Coronary artery (tissue), 2 donors: ENCODE measurements around the gene GARIN5B.

ENCODE experiments used
- DNase-seq: peaks from one replicate; pipeline ENCODE4 v3.0.0-alpha.2; 2017; ENCODE audit warnings: low spot score
- H3K27ac ChIP-seq, 2 donors: fragments of 200-600 bp; sonication (generic); one replicate each; pipeline ENCODE4 v1.5.1; 2016 to 2019
- H3K4me3 ChIP-seq: fragments of 200-600 bp; sonication (generic); 2 replicates; pipeline ENCODE4 v1.5.1; 2016; ENCODE audit warnings: mild to moderate bottlenecking, moderate library complexity
- CTCF ChIP-seq: fragments of 200-600 bp; sonication (generic); IDR thresholded peaks from one replicate; pipeline ENCODE4 v1.5.1; 2019; ENCODE audit warnings: antibody characterized with exemption

The GARIN5B gene

GRCh38 chr19:55325172-55325571, 37.9 kb downstream of the GARIN5B start, which contains the start of gene TMEM150B:
TMEM150B (minus strand) TSS chr19:55325341; CDS start chr19:55321036, 4,305 bp downstream.
- peak within 1 kb of the TSS; percentile 37 to 58 for H3K27ac ChIP-seq

GRCh38 chr19:55324662-55325061, 38.4 kb downstream of the GARIN5B start:
- H3K27ac ChIP-seq, result peak overlapping the region; percentile 37 to 58
- DNase-seq, result no peak
- no peak for TF ChIP-seq CTCF
- no peak overlapping the region for H3K4me3 ChIP-seq

More at GRCh38 chr19:55325172-55325571, 37.9 kb downstream of the GARIN5B start, which contains the start of gene TMEM150B:
- no peak within 1 kb of the TSS for H3K4me3 ChIP-seq
- no peak for TF ChIP-seq CTCF
- DNase-seq, result no peak

GRCh38 chr19:55322204-55322885, 40.7 kb downstream of the GARIN5B start:
- H3K4me3 ChIP-seq, result no peak overlapping the region

GRCh38 chr19:55321466-55322137, 41.5 kb downstream of the GARIN5B start:
- no peak for DNase-seq
- no peak overlapping the region for H3K27ac ChIP-seq
- TF ChIP-seq CTCF, result no peak
- no peak overlapping the region for H3K4me3 ChIP-seq

More at GRCh38 chr19:55322204-55322885, 40.7 kb downstream of the GARIN5B start:
- peak overlapping the region in 1 of 2 donors; percentile 22 for H3K27ac ChIP-seq
- DNase-seq, result no peak
- TF ChIP-seq CTCF, result no peak

GRCh38 chr19:55320844-55321419, 42.1 kb downstream of the GARIN5B start:
- H3K27ac ChIP-seq, result no peak overlapping the region
- no peak for DNase-seq
- no peak overlapping the region for H3K4me3 ChIP-seq
- TF ChIP-seq CTCF, result no peak

GRCh38 chr19:55319785-55320184, 43.3 kb downstream of the GARIN5B start:
- no peak overlapping the region for H3K27ac ChIP-seq
- H3K4me3 ChIP-seq, result peak overlapping the region; percentile 1
- TF ChIP-seq CTCF, result no peak
- DNase-seq, result no peak
